ENCODE measurements around the gene CDH4.
"Not testable (repeated sequence)": the region's sequence is repeated elsewhere in the genome, so short reads cannot be mapped to it uniquely, and the experiment has no call there.

CDH4 gene

GRCh38 chr20:61424011-61424627 lies 172.1 kb downstream of the CDH4 start:
- no peak for DNase-seq

- no peak for DNase-seq
Observed at GRCh38 chr20:61424628-61425420, 172.8 kb downstream of the CDH4 start.

- DNase-seq = not testable (repeated sequence)
Observed at GRCh38 chr20:61425541-61425991, 173.5 kb downstream of the CDH4 start.

- DNase-seq = no peak
Observed at GRCh38 chr20:61426352-61426751, 174.3 kb downstream of the CDH4 start.

- DNase-seq = no peak
Observed at GRCh38 chr20:61429458-61430227, 177.6 kb downstream of the CDH4 start.

- DNase-seq = no peak
Observed at GRCh38 chr20:61430228-61430624, 178.2 kb downstream of the CDH4 start.

- no peak for DNase-seq
Observed at GRCh38 chr20:61433176-61433575, 181.1 kb downstream of the CDH4 start.

- DNase-seq = no peak
Observed at GRCh38 chr20:61433816-61434215, 181.8 kb downstream of the CDH4 start.

- no peak for DNase-seq
Observed at GRCh38 chr20:61434341-61434781, 182.3 kb downstream of the CDH4 start.

- DNase-seq = no peak
Observed at GRCh38 chr20:61435184-61435822, 183.2 kb downstream of the CDH4 start.

- DNase-seq = no peak
Observed at GRCh38 chr20:61435823-61436220, 183.8 kb downstream of the CDH4 start.

- no peak for DNase-seq
Observed at GRCh38 chr20:61436283-61436666, 184.2 kb downstream of the CDH4 start.

GRCh38 chr20:61436667-61437279 lies 184.7 kb downstream of the CDH4 start:
- no peak for DNase-seq

GRCh38 chr20:61437280-61438206 lies 185.5 kb downstream of the CDH4 start:
- DNase-seq = no peak

GRCh38 chr20:61438285-61438684 lies 186.2 kb downstream of the CDH4 start:
- no peak for DNase-seq

- no peak for DNase-seq
Observed at GRCh38 chr20:61439251-61439650, 187.2 kb downstream of the CDH4 start.

- no peak for DNase-seq
Observed at GRCh38 chr20:61440548-61441055, 188.5 kb downstream of the CDH4 start.

- DNase-seq = no peak
Observed at GRCh38 chr20:61441537-61441936, 189.5 kb downstream of the CDH4 start.

GRCh38 chr20:61442075-61442670 lies 190.1 kb downstream of the CDH4 start:
- no peak for DNase-seq

GRCh38 chr20:61442718-61443117 lies 190.7 kb downstream of the CDH4 start:
- no peak for DNase-seq

All from CD4-positive, alpha-beta T cell treated with Interleukin-15 for 1 hour (primary cell).